Measurements from ENCODE around the gene MLPH.

The MLPH gene

DNA sequence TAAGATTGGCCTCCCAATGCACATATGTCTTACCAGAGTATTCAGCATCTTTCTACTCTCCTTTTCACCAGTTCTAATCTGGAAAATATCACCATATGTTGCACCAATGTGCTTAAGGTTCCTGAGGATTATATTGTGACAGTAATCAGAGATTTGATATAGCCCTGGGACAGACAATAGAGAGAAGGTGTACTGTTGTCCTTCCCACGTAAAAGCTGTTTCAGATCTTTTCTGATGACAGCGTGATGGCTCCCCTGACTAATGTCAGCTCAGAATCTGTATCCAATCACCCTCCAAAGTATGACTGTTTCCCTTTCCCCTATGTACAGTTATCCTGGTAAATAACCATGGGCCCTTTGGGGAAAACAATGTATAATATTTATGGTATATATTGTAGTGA is 9.0 kb upstream of the MLPH start:
- H2AFZ ChIP-seq (ENCODE audit: low read length): no peak overlapping the region
- H3F3A ChIP-seq (ENCODE audit: low read depth): no peaks in the 10 kb centered on the region
- H3K4me3 ChIP-seq (ENCODE audit: low read length, poor library complexity, severe bottlenecking): no peak overlapping the region
- peaks cover 9% of the 10 kb centered on the region for H3K27me3 ChIP-seq (ENCODE audit: insufficient read depth, low read length, poor library complexity, severe bottlenecking)
- no peaks in the 10 kb centered on the region for H3K9me3 ChIP-seq (ENCODE audit: insufficient read depth, low read depth, low read length)
- no peaks in the 10 kb centered on the region for H3K9me2 ChIP-seq (replicated peaks; ENCODE audit: low read depth, low read length)
- H3K4me2 ChIP-seq (ENCODE audit: low read depth, low read length, poor library complexity, severe bottlenecking): no peak overlapping the region
- no peak for TF ChIP-seq EZH2phosphoT487 (IDR thresholded peaks at IDR 0.05; ENCODE audit: borderline replicate concordance)
- TF ChIP-seq, protein P1, sequence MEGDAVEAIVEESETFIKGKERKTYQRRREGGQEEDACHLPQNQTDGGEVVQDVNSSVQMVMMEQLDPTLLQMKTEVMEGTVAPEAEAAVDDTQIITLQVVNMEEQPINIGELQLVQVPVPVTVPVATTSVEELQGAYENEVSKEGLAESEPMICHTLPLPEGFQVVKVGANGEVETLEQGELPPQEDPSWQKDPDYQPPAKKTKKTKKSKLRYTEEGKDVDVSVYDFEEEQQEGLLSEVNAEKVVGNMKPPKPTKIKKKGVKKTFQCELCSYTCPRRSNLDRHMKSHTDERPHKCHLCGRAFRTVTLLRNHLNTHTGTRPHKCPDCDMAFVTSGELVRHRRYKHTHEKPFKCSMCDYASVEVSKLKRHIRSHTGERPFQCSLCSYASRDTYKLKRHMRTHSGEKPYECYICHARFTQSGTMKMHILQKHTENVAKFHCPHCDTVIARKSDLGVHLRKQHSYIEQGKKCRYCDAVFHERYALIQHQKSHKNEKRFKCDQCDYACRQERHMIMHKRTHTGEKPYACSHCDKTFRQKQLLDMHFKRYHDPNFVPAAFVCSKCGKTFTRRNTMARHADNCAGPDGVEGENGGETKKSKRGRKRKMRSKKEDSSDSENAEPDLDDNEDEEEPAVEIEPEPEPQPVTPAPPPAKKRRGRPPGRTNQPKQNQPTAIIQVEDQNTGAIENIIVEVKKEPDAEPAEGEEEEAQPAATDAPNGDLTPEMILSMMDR (conservative IDR thresholded peaks at IDR 0.05; ENCODE audit: low read length): no peak
- H3K9ac ChIP-seq (ENCODE audit: low read depth, low read length, poor library complexity, severe bottlenecking): no peak overlapping the region
- no peaks in the 10 kb centered on the region for H3K79me2 ChIP-seq (ENCODE audit: insufficient read depth, low read length)
- H3K36me3 ChIP-seq (ENCODE audit: insufficient read depth, low read length): no peaks in the 10 kb centered on the region
- peaks cover 28% of the 10 kb centered on the region for H3K4me1 ChIP-seq (ENCODE audit: insufficient read depth, low read length, poor library complexity, severe bottlenecking)
- no peaks in the 10 kb centered on the region for H4K20me1 ChIP-seq (ENCODE audit: insufficient read depth, low read length, poor library complexity, severe bottlenecking)

DNA sequence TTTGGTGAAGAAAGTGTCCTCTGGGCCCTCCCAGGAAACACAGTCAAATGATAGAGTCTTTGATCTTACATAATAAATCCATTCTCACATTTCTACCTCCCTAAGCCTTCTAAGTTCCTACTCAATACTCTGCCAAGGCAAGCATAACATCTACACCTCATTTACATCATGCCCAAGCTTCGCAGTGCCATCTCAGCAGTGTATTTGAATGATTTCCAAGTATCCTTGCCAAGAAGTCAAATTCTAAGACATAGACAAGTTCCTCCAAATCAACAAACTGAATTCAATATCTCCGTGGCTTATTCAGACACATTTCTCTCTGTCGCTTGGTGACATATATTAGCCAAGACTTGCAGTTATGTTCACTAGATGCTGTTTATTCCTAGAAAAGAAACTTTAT is 8.1 kb upstream of the MLPH start:
- no peaks in the 10 kb centered on the region for H3K79me2 ChIP-seq (ENCODE audit: insufficient read depth, low read length)
- H3K4me1 ChIP-seq (ENCODE audit: insufficient read depth, low read length, poor library complexity, severe bottlenecking): peaks cover 29% of the 10 kb centered on the region
- H3F3A ChIP-seq (ENCODE audit: low read depth): no peaks in the 10 kb centered on the region
- no peak overlapping the region for H3K4me3 ChIP-seq (ENCODE audit: low read length, poor library complexity, severe bottlenecking)
- H3K9me3 ChIP-seq (ENCODE audit: insufficient read depth, low read depth, low read length): no peaks in the 10 kb centered on the region
- no peaks in the 10 kb centered on the region for H3K36me3 ChIP-seq (ENCODE audit: insufficient read depth, low read length)
- no peak overlapping the region for H3K4me2 ChIP-seq (ENCODE audit: low read depth, low read length, poor library complexity, severe bottlenecking)
- H3K9me2 ChIP-seq (replicated peaks; ENCODE audit: low read depth, low read length): no peaks in the 10 kb centered on the region
- no peaks in the 10 kb centered on the region for H4K20me1 ChIP-seq (ENCODE audit: insufficient read depth, low read length, poor library complexity, severe bottlenecking)
- H3K27me3 ChIP-seq (ENCODE audit: insufficient read depth, low read length, poor library complexity, severe bottlenecking): peaks cover 9% of the 10 kb centered on the region
- TF ChIP-seq, protein P1 (conservative IDR thresholded peaks at IDR 0.05; ENCODE audit: low read length): no peak
- TF ChIP-seq EZH2phosphoT487 (IDR thresholded peaks at IDR 0.05; ENCODE audit: borderline replicate concordance): no peak
- no peak overlapping the region for H2AFZ ChIP-seq (ENCODE audit: low read length)
- H3K9ac ChIP-seq (ENCODE audit: low read depth, low read length, poor library complexity, severe bottlenecking): no peak overlapping the region

DNA sequence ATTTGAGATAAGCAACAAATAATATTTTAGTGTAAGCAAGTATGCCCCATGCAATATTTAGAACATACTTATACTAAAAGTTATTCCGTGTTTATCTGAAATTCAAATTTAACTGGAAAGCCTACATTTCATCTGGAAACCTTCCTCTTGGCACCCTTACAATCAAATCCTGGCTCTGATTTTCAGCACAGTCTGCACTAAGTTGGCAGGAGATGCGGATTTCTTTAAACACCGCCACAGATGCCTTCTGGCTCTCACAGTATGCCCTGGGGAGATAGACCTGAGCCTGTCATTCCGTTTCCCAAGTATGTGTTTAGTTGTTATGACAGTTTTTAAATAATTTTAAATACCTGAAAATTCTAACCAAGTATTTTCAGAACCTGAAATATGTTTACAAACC is 7.3 kb upstream of the MLPH start:
- Histone ChIP-seq H3K4me3 (ENCODE audit: low read length, poor library complexity, severe bottlenecking) (no peak overlapping the region), H4K20me1 (ENCODE audit: insufficient read depth, low read length, poor library complexity, severe bottlenecking) (no peaks in the 10 kb centered on the region), H3K4me2 (ENCODE audit: low read depth, low read length, poor library complexity, severe bottlenecking) (no peak overlapping the region), H3K9ac (ENCODE audit: low read depth, low read length, poor library complexity, severe bottlenecking) (no peak overlapping the region), H3K9me3 (ENCODE audit: insufficient read depth, low read depth, low read length) (no peaks in the 10 kb centered on the region), H3K27me3 (ENCODE audit: insufficient read depth, low read length, poor library complexity, severe bottlenecking) (peaks cover 9% of the 10 kb centered on the region), H3K4me1 (ENCODE audit: insufficient read depth, low read length, poor library complexity, severe bottlenecking) (peaks cover 21% of the 10 kb centered on the region), H3F3A (ENCODE audit: low read depth) (no peaks in the 10 kb centered on the region), H3K36me3 (ENCODE audit: insufficient read depth, low read length) (no peaks in the 10 kb centered on the region), H2AFZ (ENCODE audit: low read length) (no peak overlapping the region), H3K9me2 (replicated peaks; ENCODE audit: low read depth, low read length) (no peaks in the 10 kb centered on the region), H3K79me2 (ENCODE audit: insufficient read depth, low read length) (no peaks in the 10 kb centered on the region)
- no peak for TF ChIP-seq EZH2phosphoT487 (IDR thresholded peaks at IDR 0.05; ENCODE audit: borderline replicate concordance)
- TF ChIP-seq, protein P1 (conservative IDR thresholded peaks at IDR 0.05; ENCODE audit: low read length): no peak
